GM18867 (cell line): Measurements from ENCODE around the gene ARHGEF40.

Experiments used
- ATAC-seq: cut with Tn5 transposase; IDR thresholded peaks from one replicate; pipeline ENCODE4 v1.9.1; 2021; ENCODE audit warnings: mild to moderate bottlenecking, moderate library complexity; ENCODE audit not compliant: unreplicated experiment

Gene ARHGEF40

GRCh38 chr14:21109377-21110138 is 39.5 kb downstream of the ARHGEF40 start:
- no peak for ATAC-seq

DNA sequence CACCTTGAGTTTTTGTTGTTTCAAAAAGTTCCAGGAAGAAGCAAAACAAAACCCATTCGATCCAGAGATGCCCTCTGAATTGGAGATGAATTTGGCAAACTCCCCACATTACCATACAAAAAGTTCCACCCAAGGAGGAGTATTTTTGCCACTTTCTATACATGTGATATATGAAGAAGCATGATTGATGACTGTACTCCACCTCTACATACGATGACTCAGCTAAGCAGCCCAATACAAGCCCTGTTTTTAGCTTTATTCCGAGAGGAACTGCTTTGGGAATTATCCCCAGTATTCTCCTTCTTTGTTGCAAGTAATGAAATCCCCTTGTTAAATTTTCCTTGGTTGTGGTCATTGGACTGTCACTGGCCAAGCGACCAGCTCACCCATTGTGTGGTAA is 42.2 kb downstream of the ARHGEF40 start:
- ATAC-seq, result no peak

- no peak for ATAC-seq
These were observed 43.3 kb downstream of the ARHGEF40 start for GRCh38 chr14:21113369-21113768.

- ATAC-seq, result no peak
These were observed 48.8 kb downstream of the ARHGEF40 start for GRCh38 chr14:21118933-21119332.

- no peak for ATAC-seq
These were observed 50.6 kb downstream of the ARHGEF40 start for GRCh38 chr14:21120686-21121085.

DNA sequence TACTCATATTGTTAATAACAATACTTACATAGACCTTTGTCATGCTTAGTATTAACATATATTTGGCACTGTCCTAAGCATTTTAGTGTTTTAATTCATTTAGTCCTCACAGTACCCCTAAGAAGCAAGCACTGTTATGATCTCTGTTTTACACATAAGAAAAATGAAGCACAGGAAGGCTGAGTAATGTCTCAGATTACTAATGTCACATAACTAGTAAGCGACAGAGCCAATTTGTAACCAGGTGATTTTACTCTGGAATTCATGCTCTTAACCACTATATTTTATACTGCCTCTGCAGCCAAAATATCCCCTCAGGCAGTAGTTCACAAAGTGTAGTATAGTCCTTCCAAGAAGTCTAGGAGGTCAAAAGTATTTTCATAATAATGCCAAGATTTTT is 51.0 kb downstream of the ARHGEF40 start:
- ATAC-seq, result no peak

- no peak for ATAC-seq
These were observed 53.3 kb downstream of the ARHGEF40 start for GRCh38 chr14:21123429-21123828.

DNA sequence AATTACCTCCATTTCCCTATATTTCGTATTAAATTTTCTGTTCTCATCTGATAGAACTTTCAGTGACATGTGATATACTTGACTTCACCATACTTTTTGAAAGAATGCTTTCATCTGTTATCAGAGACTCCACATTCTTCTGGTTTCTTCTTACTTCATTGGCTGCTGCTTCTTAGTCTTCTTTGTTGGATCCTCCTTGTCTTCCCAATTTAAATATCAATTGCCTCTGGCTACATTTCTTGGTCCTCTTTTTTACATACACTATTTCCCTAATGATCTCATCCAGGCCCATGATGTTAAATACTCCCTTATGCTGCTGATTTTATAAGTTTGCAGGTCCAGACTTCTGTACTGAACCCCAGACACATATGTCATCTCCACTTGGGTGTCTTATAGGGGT is 63.8 kb downstream of the ARHGEF40 start:
- ATAC-seq, result no peak

DNA sequence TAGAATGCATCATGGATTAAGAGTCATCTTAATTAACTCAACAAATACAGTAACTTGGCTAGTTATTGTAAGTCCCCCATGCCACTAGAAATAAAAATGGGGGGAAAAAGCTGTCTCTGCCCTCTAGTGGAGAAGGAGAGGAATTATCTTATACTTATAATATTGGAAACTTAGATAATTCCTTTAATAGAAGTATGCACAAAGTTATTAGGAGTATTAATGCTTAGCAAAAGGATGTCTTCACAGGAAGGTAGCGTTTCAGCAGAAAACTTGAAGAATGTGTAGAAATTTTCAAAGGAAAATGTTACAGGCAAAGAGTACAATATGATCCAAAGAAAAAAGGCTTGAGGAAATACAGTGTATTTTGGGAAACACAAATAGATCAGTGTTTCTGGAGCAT is 65.9 kb downstream of the ARHGEF40 start:
- no peak for ATAC-seq
